ENCODE measurements around the gene CSHL1.

CSHL1 gene

DNA sequence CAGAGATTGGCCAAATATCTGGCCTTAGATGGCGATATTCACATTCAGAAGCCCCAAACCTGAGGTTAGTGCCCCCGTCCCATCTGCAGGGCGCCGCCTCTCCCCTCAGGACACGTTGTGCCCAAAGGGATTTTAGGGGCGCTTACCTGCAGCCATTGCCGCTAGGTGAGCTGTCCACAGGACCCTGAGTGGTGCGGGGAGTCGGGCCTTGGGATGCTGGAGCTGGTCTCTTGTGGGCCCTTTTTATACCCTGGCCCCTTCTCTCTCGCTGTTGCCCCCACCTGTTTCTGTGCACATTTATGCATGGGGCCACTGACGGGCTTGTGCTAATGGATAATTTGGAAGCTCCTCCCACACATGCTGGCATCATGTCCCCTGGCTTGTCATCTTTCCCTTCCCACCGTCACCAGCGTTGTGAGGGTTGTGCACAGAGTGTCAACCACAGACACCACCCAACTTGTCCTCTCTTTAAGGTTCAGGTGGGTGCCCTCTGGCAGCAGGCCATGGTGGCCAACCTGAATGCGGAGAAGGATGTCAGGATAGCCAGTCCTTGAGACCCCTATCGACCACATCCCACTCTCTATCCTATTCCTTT, at the start of gene CSHL1:
Gene CSHL1 (minus strand): TSS at position 218 of the 595 bp plus-strand sequence. CDS start 62 bp downstream, at position 156.
- no peak for DNase-seq (ENCODE audit: low spot score)
- H3K4me3 Mint-ChIP-seq = no peak within 1 kb of the TSS
- no peak within 1 kb of the TSS for H3K27ac Mint-ChIP-seq
- no peaks in the 10 kb centered on the region for H3K9me3 Mint-ChIP-seq
- no peaks in the 10 kb centered on the region for H3K36me3 Mint-ChIP-seq (ENCODE audit: low read depth)
- peaks cover 4% of the 10 kb centered on the region for H3K4me1 Mint-ChIP-seq (ENCODE audit: low read depth)
- H3K27me3 Mint-ChIP-seq (ENCODE audit: low read depth) = peaks cover 8% of the 10 kb centered on the region

DNA sequence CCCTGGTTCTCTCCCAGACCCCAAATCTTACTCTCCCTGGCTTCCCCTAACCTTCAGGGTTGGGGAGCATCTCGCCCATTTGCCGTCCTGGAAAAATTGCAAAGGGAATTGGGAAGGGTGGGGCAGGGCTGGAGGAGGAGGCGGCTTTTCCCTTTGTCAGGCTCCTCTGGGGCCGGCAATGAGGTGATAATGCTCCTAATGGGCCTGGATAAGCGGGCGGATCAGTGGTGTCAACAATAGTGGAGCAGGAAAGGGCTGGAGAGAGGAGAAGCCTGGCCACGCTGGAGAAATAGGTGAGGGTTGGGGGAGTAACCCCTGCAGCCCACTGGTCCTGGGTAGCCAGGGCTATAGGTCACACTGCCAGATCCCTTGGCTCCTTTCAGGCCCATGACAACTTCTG, 49.4 kb upstream of the CSHL1 start:
- Mint-ChIP-seq H3K27ac (no peak overlapping the region), H3K9me3 (no peaks in the 10 kb centered on the region), H3K27me3 (ENCODE audit: low read depth) (no peaks in the 10 kb centered on the region), H3K4me1 (ENCODE audit: low read depth) (peaks cover 3% of the 10 kb centered on the region), H3K36me3 (ENCODE audit: low read depth) (no peaks in the 10 kb centered on the region), H3K4me3 (no peak overlapping the region)
- no peak for DNase-seq (ENCODE audit: low spot score)

DNA sequence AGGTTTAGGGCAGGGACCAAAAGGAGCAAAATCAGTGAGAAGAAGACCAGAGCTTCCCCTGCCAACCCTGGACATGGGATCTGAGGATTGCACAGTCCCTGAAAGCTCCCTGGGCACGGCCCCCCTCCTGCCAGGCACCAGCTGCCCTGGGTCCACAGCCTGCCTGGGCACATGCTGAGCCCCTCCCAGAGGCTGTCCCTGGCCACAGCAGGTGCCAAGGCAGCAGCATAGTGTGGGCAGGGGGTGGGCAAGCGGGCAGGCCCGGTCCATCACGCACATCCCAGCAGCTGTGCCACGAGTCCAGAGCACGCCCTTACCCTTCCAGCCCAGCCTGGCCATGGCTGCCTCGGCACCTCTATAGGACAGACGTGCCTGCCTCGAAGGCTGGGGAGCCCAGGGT, 48.9 kb upstream of the CSHL1 start:
- H3K27me3 Mint-ChIP-seq (ENCODE audit: low read depth) = no peaks in the 10 kb centered on the region
- H3K9me3 Mint-ChIP-seq = no peaks in the 10 kb centered on the region
- peaks cover 3% of the 10 kb centered on the region for H3K4me1 Mint-ChIP-seq (ENCODE audit: low read depth)
- no peak for DNase-seq (ENCODE audit: low spot score)
- no peak overlapping the region for H3K27ac Mint-ChIP-seq
- H3K4me3 Mint-ChIP-seq = no peak overlapping the region
- no peaks in the 10 kb centered on the region for H3K36me3 Mint-ChIP-seq (ENCODE audit: low read depth)

DNA sequence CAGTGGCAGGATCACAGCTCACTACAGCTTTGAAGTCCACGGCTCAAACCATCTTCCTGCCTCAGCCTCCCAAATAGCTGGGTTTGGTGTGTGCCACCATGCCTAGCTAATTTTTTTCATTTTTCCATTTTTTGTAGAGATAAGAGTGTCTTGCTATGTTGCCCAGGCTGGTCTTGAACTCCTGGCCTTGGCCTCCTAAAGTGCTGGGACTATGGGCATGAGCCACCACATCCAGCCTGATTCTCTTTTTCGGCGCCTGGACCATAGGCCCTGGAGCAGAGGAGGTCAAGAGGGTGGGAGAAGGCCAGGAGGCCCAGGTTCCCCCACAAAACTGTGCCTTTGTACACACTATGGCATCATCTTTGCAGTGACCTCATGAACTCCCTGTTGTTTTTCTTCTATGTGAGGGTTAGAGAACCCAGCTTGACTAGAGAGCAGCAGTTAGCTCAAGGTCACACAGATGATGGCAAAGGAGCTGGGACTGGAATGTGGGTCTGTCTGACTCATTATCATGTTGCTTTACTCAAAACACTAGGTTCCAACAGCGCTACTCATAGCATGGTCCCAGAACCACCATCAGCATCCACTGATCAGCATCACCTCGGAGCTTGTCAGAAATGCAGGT, 45.4 kb upstream of the CSHL1 start:
- Mint-ChIP-seq H3K36me3 (ENCODE audit: low read depth) (no peaks in the 10 kb centered on the region), H3K4me1 (ENCODE audit: low read depth) (peaks cover 12% of the 10 kb centered on the region), H3K27ac (no peak overlapping the region), H3K4me3 (no peak overlapping the region), H3K27me3 (ENCODE audit: low read depth) (no peaks in the 10 kb centered on the region), H3K9me3 (no peaks in the 10 kb centered on the region)
- no peak for DNase-seq (ENCODE audit: low spot score)

DNA sequence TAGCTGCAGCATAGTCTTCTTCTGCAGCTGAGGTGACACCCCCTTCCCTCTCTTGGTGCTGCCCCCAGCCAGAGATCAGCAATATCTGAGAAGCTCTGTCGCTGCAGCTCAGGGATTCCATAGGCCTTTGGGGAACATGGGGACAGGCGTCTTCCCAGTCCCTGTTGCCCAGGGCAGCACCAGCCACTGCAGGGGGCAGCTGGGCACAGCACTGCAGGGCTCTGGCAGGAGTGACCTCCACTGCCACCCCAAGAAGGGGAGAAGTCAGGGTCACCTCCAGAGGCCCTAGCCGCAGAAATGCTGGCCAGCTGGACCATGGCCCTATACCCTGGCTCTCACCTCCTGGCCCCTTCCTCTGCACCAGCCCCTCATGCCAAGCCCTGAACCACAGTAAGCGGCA, 44.7 kb upstream of the CSHL1 start:
- H3K4me1 Mint-ChIP-seq (ENCODE audit: low read depth) = peaks cover 11% of the 10 kb centered on the region
- no peaks in the 10 kb centered on the region for H3K27me3 Mint-ChIP-seq (ENCODE audit: low read depth)
- H3K27ac Mint-ChIP-seq = no peak overlapping the region
- H3K9me3 Mint-ChIP-seq = no peaks in the 10 kb centered on the region
- no peaks in the 10 kb centered on the region for H3K36me3 Mint-ChIP-seq (ENCODE audit: low read depth)
- DNase-seq (ENCODE audit: low spot score) = no peak
- no peak overlapping the region for H3K4me3 Mint-ChIP-seq

DNA sequence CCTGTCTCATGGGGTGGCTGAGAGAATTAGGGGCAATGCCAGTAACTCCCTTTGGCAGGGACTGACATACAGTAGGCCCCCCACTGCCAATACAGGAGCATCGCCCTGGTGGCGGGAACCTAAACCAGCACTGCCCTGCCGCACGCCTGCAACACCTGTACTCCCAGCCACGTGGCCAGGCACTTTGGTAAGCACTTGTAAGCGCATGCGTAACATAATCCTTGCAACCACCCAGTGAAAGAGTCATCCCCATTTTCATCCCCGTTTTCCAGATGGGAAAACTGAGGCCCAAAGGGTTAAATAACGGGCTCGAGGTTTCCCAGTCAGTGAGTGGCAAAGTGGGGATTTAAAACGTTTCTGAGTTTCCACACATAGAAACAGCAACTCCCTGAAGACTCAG, 44.2 kb upstream of the CSHL1 start:
- no peak for DNase-seq (ENCODE audit: low spot score)
- Mint-ChIP-seq H3K9me3 (no peaks in the 10 kb centered on the region), H3K27me3 (ENCODE audit: low read depth) (no peaks in the 10 kb centered on the region), H3K4me1 (ENCODE audit: low read depth) (peaks cover 11% of the 10 kb centered on the region), H3K36me3 (ENCODE audit: low read depth) (no peaks in the 10 kb centered on the region), H3K4me3 (no peak overlapping the region), H3K27ac (no peak overlapping the region)

DNA sequence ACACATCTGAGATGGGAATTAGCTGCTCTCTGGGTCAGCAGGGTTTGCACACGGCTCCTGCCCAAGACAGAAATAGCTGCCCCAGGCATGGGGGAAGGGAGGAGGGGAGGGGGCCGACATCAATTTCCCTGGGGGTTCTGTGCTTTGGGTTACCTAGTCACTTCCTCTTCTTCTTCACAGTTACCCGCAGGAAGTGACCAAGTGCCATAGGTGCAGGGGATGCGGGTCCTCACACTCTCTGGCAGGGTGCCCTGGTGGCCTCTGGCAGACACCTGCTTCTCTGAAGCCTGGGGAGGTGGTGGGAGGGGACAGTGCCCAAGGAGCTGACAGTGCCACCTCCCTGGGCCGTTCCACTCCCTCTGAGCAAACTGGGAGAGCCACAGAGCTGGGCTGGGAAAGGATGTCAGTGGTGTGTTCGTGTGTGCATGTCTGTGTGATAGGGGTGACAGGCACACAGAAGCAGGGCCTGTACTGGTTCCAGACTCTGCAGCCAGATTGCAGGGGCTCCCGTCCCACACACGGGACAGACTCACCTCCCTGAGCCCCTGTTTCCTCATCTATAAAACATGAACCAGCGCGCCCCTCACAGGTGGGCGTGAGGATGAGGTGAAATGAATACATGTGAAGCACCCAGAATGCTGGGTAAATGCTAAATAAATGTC, 43.5 kb upstream of the CSHL1 start:
- Mint-ChIP-seq H3K9me3 (no peaks in the 10 kb centered on the region), H3K27ac (peak overlapping the region; percentile 81), H3K4me3 (peak overlapping the region; percentile 39), H3K4me1 (ENCODE audit: low read depth) (peaks cover 11% of the 10 kb centered on the region), H3K27me3 (ENCODE audit: low read depth) (no peaks in the 10 kb centered on the region), H3K36me3 (ENCODE audit: low read depth) (no peaks in the 10 kb centered on the region)
- peak; percentile 28 for DNase-seq (ENCODE audit: low spot score)

DNA sequence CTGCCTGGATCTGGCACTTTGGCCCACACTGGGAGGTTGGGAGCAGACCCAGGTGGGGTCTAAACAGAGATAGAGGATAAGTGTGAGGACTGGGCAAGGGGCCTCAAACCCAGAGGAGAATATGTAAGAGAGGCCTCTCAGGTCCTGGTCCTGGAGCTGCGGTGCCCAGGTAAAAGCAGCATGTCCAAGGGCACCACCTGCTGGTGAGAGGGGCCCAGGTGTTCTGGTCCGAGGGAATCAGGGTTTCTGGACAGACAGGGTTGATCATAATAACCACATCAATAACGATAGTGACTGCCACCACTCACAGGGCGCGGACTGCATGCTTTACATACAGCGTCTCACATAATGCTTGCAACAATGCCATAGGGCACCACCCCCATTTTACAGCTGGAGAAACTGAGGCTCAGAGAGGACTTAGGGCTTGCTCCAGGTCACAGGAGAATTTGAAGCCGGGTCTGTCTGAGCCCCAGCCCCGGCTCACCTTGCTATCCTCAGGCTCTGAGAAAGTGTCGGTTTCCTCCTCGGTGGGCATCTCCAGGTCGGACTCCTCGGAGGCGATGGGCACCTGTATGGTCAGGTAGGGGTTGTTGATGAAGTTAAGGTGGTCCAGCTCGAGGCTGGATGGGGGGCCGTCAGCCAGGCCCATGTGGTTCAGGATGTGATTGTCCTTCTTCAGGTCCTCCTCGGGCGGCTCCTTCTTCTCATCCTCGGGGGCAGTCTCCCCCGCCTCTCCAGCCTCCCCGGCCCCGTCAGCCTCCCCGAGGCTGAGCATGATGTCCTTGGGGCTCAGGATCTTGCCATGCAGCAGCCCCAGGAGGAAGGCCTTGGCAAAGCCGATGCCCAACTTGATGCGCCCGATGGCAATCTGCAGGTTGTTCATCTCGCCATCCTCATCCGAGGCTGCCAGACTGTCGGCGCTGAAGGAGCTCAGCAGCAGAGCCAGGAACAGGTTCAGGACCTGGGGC, 40.2 kb upstream of the CSHL1 start:
- H3K4me3 Mint-ChIP-seq = no peak overlapping the region
- no peaks in the 10 kb centered on the region for H3K27me3 Mint-ChIP-seq (ENCODE audit: low read depth)
- H3K9me3 Mint-ChIP-seq = no peaks in the 10 kb centered on the region
- H3K36me3 Mint-ChIP-seq (ENCODE audit: low read depth) = no peaks in the 10 kb centered on the region
- H3K27ac Mint-ChIP-seq = no peak overlapping the region
- DNase-seq (ENCODE audit: low spot score) = no peak
- peaks cover 17% of the 10 kb centered on the region for H3K4me1 Mint-ChIP-seq (ENCODE audit: low read depth)

DNA sequence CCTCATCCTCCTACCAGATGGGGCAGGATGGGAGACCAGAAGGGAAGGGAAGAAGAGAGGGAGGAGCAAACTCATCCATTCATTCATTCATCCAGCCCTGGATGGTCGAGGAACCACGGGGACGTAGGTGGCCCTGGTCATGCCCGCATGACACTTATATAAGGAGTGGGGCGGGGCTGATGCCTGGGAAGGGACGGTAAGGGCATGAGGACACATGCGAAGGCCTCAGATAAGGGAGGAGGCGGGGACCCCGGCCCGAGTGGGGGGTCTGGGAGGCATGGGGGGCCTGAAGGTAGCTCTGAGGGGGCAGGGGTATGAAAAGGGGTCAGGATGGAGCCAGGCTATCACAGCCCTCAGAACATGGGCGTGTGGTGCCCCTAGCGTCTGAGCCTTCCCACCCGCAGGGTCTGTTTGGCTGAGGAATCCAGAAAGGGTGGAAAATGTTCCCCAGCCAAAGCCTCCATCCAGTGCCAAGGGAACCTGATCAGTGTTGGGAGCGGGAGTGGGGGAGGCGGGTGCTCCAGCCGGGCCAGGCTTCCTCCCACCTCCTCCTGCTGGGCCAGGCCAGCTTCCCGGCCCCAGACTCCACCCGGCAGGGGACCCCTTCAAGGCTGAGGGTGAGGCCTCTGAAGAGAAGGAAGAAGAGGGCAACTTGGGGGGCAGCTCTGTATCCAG, 38.7 kb upstream of the CSHL1 start:
- DNase-seq (ENCODE audit: low spot score) = no peak
- H3K36me3 Mint-ChIP-seq (ENCODE audit: low read depth) = no peaks in the 10 kb centered on the region
- no peaks in the 10 kb centered on the region for H3K27me3 Mint-ChIP-seq (ENCODE audit: low read depth)
- no peak overlapping the region for H3K27ac Mint-ChIP-seq
- H3K9me3 Mint-ChIP-seq = no peaks in the 10 kb centered on the region
- peaks cover 19% of the 10 kb centered on the region for H3K4me1 Mint-ChIP-seq (ENCODE audit: low read depth)
- no peak overlapping the region for H3K4me3 Mint-ChIP-seq

DNA sequence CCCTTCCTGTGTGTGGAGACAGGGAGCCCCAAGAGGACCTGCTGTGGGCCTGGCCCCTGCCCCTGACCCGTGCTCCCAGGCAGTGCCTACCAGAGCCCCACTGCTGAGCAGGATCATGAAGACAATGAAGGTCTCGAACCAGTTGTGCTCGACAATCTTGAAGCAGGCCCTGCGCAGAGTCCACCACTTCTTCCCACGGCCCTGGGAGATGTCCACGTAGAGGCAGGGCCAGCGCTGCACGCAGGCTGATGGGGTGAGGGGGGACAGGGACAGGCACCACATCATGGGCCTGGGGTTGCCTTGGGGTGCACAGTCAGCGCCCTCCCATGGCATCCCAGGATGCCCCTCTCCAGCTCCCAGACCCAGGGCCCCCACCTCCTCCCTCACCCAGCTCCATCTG, 37.5 kb upstream of the CSHL1 start:
- Mint-ChIP-seq H3K36me3 (ENCODE audit: low read depth) (no peaks in the 10 kb centered on the region), H3K4me3 (no peak overlapping the region), H3K27me3 (ENCODE audit: low read depth) (no peaks in the 10 kb centered on the region), H3K4me1 (ENCODE audit: low read depth) (peaks cover 11% of the 10 kb centered on the region), H3K9me3 (no peaks in the 10 kb centered on the region), H3K27ac (no peak overlapping the region)
- DNase-seq (ENCODE audit: low spot score) = no peak

DNA sequence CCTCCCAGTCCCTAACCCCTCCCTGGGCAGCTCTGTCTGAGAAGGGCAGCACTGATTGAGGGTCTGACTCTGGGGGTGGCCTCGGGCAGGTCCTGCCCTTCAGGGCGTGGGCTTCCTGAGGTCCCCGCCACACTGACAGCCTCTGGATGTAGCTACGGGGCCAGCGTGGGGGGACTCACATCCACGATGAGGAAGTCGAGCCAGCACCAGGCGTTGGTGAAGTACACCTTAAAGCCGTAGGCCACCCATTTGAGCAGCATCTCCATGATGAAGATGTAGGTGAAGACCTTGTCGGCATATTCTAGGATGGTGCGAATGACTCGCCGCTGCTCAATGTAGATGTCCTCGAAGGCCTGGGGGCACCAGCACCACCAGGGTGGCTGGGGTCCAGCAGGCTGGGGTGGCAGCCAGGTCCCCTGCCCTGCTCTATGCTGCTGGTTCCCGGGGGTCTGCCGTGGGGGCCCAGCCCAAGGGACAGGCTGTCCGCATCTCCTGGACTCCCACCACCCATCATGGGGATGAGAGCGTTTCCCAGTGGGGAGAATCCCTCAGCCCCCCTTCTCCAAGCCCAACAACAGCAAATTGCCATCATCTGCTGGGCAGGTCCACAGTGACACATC, 36.8 kb upstream of the CSHL1 start:
- DNase-seq (ENCODE audit: low spot score) = no peak
- Mint-ChIP-seq H3K4me1 (ENCODE audit: low read depth) (peaks cover 11% of the 10 kb centered on the region), H3K36me3 (ENCODE audit: low read depth) (no peaks in the 10 kb centered on the region), H3K9me3 (no peaks in the 10 kb centered on the region), H3K27ac (no peak overlapping the region), H3K27me3 (ENCODE audit: low read depth) (no peaks in the 10 kb centered on the region), H3K4me3 (no peak overlapping the region)

DNA sequence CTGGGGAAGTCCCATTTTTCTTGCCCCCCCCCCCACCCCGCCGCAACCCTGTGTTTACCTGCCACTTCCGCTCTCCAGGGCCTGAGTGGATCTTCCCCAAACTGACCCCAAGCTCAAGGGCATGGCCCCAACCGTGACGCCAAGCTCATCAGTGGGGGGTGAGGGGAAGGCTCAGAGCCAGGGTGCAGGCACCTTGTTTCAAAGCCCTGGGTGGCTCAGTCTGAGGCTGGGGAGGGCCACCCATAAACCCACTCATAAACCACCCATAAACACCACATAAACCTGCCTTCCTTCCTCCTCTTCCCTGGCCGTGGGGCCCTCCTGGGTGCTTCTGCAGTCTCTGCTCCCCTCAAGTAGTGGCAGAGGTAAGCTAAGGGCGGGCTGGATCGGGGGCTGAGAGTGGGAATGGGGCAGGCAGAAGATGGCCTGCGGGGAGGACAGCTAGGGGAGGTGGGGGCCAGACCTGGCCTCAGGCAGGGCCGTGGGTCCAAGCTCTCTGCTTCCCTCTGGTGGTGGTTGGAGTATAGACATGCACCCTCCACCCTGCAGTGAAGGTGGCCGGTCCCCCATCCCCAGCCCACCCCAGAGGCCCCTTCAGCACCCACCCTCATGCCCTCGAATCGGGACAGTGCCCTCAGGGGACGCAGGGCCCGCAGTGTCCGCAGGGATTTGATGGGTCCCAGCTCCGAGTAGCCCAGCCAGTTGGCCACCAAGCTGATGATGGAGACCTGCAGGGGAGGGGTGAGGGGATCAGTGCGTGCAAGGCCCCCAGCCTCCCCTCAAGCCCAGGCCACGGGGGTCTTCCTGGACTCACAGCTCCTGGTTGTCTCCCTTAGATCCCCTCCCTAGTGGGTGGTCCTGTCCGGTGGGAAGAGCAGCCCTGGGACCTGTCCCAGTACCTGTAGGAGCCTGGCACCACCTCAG, 35.6 kb upstream of the CSHL1 start:
- Mint-ChIP-seq H3K36me3 (ENCODE audit: low read depth) (no peaks in the 10 kb centered on the region), H3K4me3 (peak overlapping the region; percentile 68), H3K27me3 (ENCODE audit: low read depth) (no peaks in the 10 kb centered on the region), H3K4me1 (ENCODE audit: low read depth) (peaks cover 9% of the 10 kb centered on the region), H3K9me3 (no peaks in the 10 kb centered on the region), H3K27ac (peak overlapping the region; percentile 75)
- peak; percentile 49 for DNase-seq (ENCODE audit: low spot score)
